22Rv1 (cell line): ENCODE results near the gene FTSJ1.

Experiments used
- CTCF ChIP-seq: fragments of 450-650 bp; IDR thresholded peaks from 2 replicates; pipeline ENCODE4 v1.5.1; 2017; ENCODE audit warnings: mild to moderate bottlenecking
- ZFX ChIP-seq: fragments of 450-650 bp; IDR thresholded peaks from 2 replicates; pipeline ENCODE4 v1.6.1; 2017; ENCODE audit warnings: antibody characterized with exemption, borderline replicate concordance

DNA sequence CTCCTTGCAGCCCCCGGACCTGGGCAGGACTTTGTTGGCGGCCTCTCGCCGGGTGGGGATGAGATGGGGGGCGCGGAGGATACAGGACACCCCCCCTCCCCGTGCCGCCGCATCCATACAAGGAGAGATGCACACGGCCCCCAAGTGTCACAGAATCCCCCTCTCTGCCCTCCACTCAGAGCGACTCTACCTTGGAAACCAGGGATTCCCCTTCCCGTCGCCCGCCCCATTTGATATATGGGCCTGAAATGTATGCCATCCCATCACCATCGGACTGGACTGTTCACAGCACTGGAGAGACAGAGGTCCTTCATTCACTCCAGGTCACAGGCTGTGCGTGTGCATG is 33.2 kb downstream of the FTSJ1 start:
- TF ChIP-seq CTCF: no peak
- TF ChIP-seq ZFX: no peak
